Retinal pigment epithelial cell (primary cell): ENCODE measurements around the gene ARHGDIG.

Experiments used
- DNase-seq: peaks from one replicate; pipeline ENCODE4 v3.0.0-alpha.2; 2010; ENCODE audit warnings: low read depth
- H3K4me3 ChIP-seq: 2 replicates; pipeline ENCODE4 v1.5.1; 2011; ENCODE audit warnings: mild to moderate bottlenecking, low read length, control low read depth, moderate library complexity
- CTCF ChIP-seq: conservative IDR thresholded peaks from 2 replicates; pipeline ENCODE4 v1.5.1; 2011; ENCODE audit warnings: low read depth, low read length, control low read depth, inconsistent platforms

Gene ARHGDIG

GRCh38 chr16:281660-282255, 1.4 kb downstream of the ARHGDIG start:
- no peak for DNase-seq
- no peak overlapping the region for H3K4me3 ChIP-seq
- TF ChIP-seq CTCF = no peak

- no peak for DNase-seq
- TF ChIP-seq CTCF = no peak
- H3K4me3 ChIP-seq = no peak overlapping the region
These were observed 2.1 kb downstream of the ARHGDIG start for GRCh38 chr16:282491-282890.

- TF ChIP-seq CTCF = no peak
- no peak for DNase-seq
- H3K4me3 ChIP-seq = no peak within 1 kb of the TSS
These were observed 2.8 kb downstream of the ARHGDIG start, which contains the start of gene PDIA2 for GRCh38 chr16:283033-283805. TSS of gene PDIA2 (plus strand) at chr16:283164. CDS start at chr16:283170, 6 bp downstream.

- no peak for DNase-seq
- no peak for TF ChIP-seq CTCF
- H3K4me3 ChIP-seq = no peak overlapping the region
These were observed 4.1 kb downstream of the ARHGDIG start for GRCh38 chr16:284204-285120.

GRCh38 chr16:285146-286055, 5.0 kb downstream of the ARHGDIG start:
- no peak for DNase-seq
- no peak for TF ChIP-seq CTCF
- H3K4me3 ChIP-seq = no peak overlapping the region

GRCh38 chr16:286491-287297, 6.3 kb downstream of the ARHGDIG start:
- no peak for DNase-seq
- no peak overlapping the region for H3K4me3 ChIP-seq
- no peak for TF ChIP-seq CTCF
